Right lobe of liver (tissue), 4 donors: Measurements from ENCODE around the gene KIF1A.

Experiments
- CTCF ChIP-seq, 4 donors: fragments of 200-600 bp in 3 of 4; fragments of 450-650 bp in 1 of 4; IDR thresholded peaks; one replicate each; pipeline versions ENCODE4 v1.5.1 to v1.8.0; 2016 to 2022; ENCODE audit warnings: antibody characterized with exemption in 4 of 4, mild to moderate bottlenecking in 2 of 4
- POLR2A ChIP-seq: fragments of 450-650 bp; IDR thresholded peaks from one replicate; pipeline ENCODE4 v1.6.1; 2017; ENCODE audit warnings: antibody characterized with exemption, mild to moderate bottlenecking
- donor health status: DM: no; HTN: no; CAD: no.
- donor health status: DM: no; HTN: no; CAD: no.
- donor health status: DM: no; HTN: yes; CAD: no.

GRCh38 chr2:240767341-240767740 lies 52.7 kb downstream of the KIF1A start:
- TF ChIP-seq CTCF (IDR thresholded peaks at IDR 0.05) = no peak
- TF ChIP-seq POLR2A = no peak
